ENCODE measurements around the gene CACNB2.

Gene CACNB2

GRCh38 chr10:18345308-18345707 is 205.1 kb downstream of the CACNB2 start:
- DNase-seq (ENCODE audit: insufficient read length, low spot score) (no peak), FAIRE-seq (no peak)
- no peak for TF ChIP-seq PAX5 (IDR thresholded peaks at IDR 0.05; ENCODE audit: insufficient read depth, low read length, severe bottlenecking)
- no peak for TF ChIP-seq POU2F2 (IDR thresholded peaks at IDR 0.05; ENCODE audit: low read depth, low read length)
- TF ChIP-seq TAF1 (IDR thresholded peaks at IDR 0.05; ENCODE audit: low read depth, low read length) = no peak
- no peak for TF ChIP-seq SPI1 (IDR thresholded peaks at IDR 0.05; ENCODE audit: low read depth, low read length)
- TF ChIP-seq POLR2A (IDR thresholded peaks at IDR 0.05; ENCODE audit: low read depth, low read length) = no peak
- no peak for TF ChIP-seq POLR2AphosphoS5 (IDR thresholded peaks at IDR 0.05; ENCODE audit: low read depth, low read length)

GRCh38 chr10:18350340-18350739 is 210.1 kb downstream of the CACNB2 start:
- no peak for DNase-seq (ENCODE audit: insufficient read length, low spot score)
- FAIRE-seq = no peak
- TF ChIP-seq POLR2AphosphoS5 (IDR thresholded peaks at IDR 0.05; ENCODE audit: low read depth, low read length) (no peak), TAF1 (IDR thresholded peaks at IDR 0.05; ENCODE audit: low read depth, low read length) (no peak), POLR2A (IDR thresholded peaks at IDR 0.05; ENCODE audit: low read depth, low read length) (no peak), POU2F2 (IDR thresholded peaks at IDR 0.05; ENCODE audit: low read depth, low read length) (no peak), SPI1 (IDR thresholded peaks at IDR 0.05; ENCODE audit: low read depth, low read length) (no peak), PAX5 (IDR thresholded peaks at IDR 0.05; ENCODE audit: insufficient read depth, low read length, severe bottlenecking) (no peak)

GRCh38 chr10:18351421-18351820 is 211.2 kb downstream of the CACNB2 start:
- DNase-seq (ENCODE audit: insufficient read length, low spot score) = no peak
- FAIRE-seq = no peak
- TF ChIP-seq PAX5 (IDR thresholded peaks at IDR 0.05; ENCODE audit: insufficient read depth, low read length, severe bottlenecking) = no peak
- no peak for TF ChIP-seq SPI1 (IDR thresholded peaks at IDR 0.05; ENCODE audit: low read depth, low read length)
- no peak for TF ChIP-seq TAF1 (IDR thresholded peaks at IDR 0.05; ENCODE audit: low read depth, low read length)
- no peak for TF ChIP-seq POLR2A (IDR thresholded peaks at IDR 0.05; ENCODE audit: low read depth, low read length)
- no peak for TF ChIP-seq POLR2AphosphoS5 (IDR thresholded peaks at IDR 0.05; ENCODE audit: low read depth, low read length)
- no peak for TF ChIP-seq POU2F2 (IDR thresholded peaks at IDR 0.05; ENCODE audit: low read depth, low read length)

GRCh38 chr10:18352175-18352574 is 212.0 kb downstream of the CACNB2 start:
- no peak for TF ChIP-seq POU2F2 (IDR thresholded peaks at IDR 0.05; ENCODE audit: low read depth, low read length)
- no peak for TF ChIP-seq TAF1 (IDR thresholded peaks at IDR 0.05; ENCODE audit: low read depth, low read length)
- no peak for TF ChIP-seq PAX5 (IDR thresholded peaks at IDR 0.05; ENCODE audit: insufficient read depth, low read length, severe bottlenecking)
- TF ChIP-seq SPI1 (IDR thresholded peaks at IDR 0.05; ENCODE audit: low read depth, low read length) = no peak
- TF ChIP-seq POLR2AphosphoS5 (IDR thresholded peaks at IDR 0.05; ENCODE audit: low read depth, low read length) = no peak
- no peak for TF ChIP-seq POLR2A (IDR thresholded peaks at IDR 0.05; ENCODE audit: low read depth, low read length)
- FAIRE-seq (no peak), DNase-seq (ENCODE audit: insufficient read length, low spot score) (no peak)

GRCh38 chr10:18359812-18360211 is 219.6 kb downstream of the CACNB2 start:
- no peak for DNase-seq (ENCODE audit: insufficient read length, low spot score)
- no peak for FAIRE-seq
- TF ChIP-seq TAF1 (IDR thresholded peaks at IDR 0.05; ENCODE audit: low read depth, low read length) (no peak), POU2F2 (IDR thresholded peaks at IDR 0.05; ENCODE audit: low read depth, low read length) (no peak), SPI1 (IDR thresholded peaks at IDR 0.05; ENCODE audit: low read depth, low read length) (no peak), POLR2A (IDR thresholded peaks at IDR 0.05; ENCODE audit: low read depth, low read length) (no peak), PAX5 (IDR thresholded peaks at IDR 0.05; ENCODE audit: insufficient read depth, low read length, severe bottlenecking) (no peak), POLR2AphosphoS5 (IDR thresholded peaks at IDR 0.05; ENCODE audit: low read depth, low read length) (no peak)

GRCh38 chr10:18362892-18363291 is 222.7 kb downstream of the CACNB2 start:
- no peak for FAIRE-seq
- TF ChIP-seq POLR2A (IDR thresholded peaks at IDR 0.05; ENCODE audit: low read depth, low read length) (no peak), TAF1 (IDR thresholded peaks at IDR 0.05; ENCODE audit: low read depth, low read length) (no peak), PAX5 (IDR thresholded peaks at IDR 0.05; ENCODE audit: insufficient read depth, low read length, severe bottlenecking) (no peak), SPI1 (IDR thresholded peaks at IDR 0.05; ENCODE audit: low read depth, low read length) (no peak), POLR2AphosphoS5 (IDR thresholded peaks at IDR 0.05; ENCODE audit: low read depth, low read length) (no peak), POU2F2 (IDR thresholded peaks at IDR 0.05; ENCODE audit: low read depth, low read length) (no peak)
- DNase-seq (ENCODE audit: insufficient read length, low spot score) = no peak

GRCh38 chr10:18364987-18365775 is 225.0 kb downstream of the CACNB2 start:
- TF ChIP-seq POLR2A (IDR thresholded peaks at IDR 0.05; ENCODE audit: low read depth, low read length) (no peak), SPI1 (IDR thresholded peaks at IDR 0.05; ENCODE audit: low read depth, low read length) (no peak), POU2F2 (IDR thresholded peaks at IDR 0.05; ENCODE audit: low read depth, low read length) (no peak), TAF1 (IDR thresholded peaks at IDR 0.05; ENCODE audit: low read depth, low read length) (no peak), POLR2AphosphoS5 (IDR thresholded peaks at IDR 0.05; ENCODE audit: low read depth, low read length) (no peak), PAX5 (IDR thresholded peaks at IDR 0.05; ENCODE audit: insufficient read depth, low read length, severe bottlenecking) (no peak)
- no peak for DNase-seq (ENCODE audit: insufficient read length, low spot score)
- no peak for FAIRE-seq

GRCh38 chr10:18367840-18368239 is 227.6 kb downstream of the CACNB2 start:
- no peak for DNase-seq (ENCODE audit: insufficient read length, low spot score)
- TF ChIP-seq PAX5 (IDR thresholded peaks at IDR 0.05; ENCODE audit: insufficient read depth, low read length, severe bottlenecking) (no peak), POU2F2 (IDR thresholded peaks at IDR 0.05; ENCODE audit: low read depth, low read length) (no peak), SPI1 (IDR thresholded peaks at IDR 0.05; ENCODE audit: low read depth, low read length) (no peak), POLR2A (IDR thresholded peaks at IDR 0.05; ENCODE audit: low read depth, low read length) (no peak), TAF1 (IDR thresholded peaks at IDR 0.05; ENCODE audit: low read depth, low read length) (no peak), POLR2AphosphoS5 (IDR thresholded peaks at IDR 0.05; ENCODE audit: low read depth, low read length) (no peak)
- no peak for FAIRE-seq

- FAIRE-seq (no peak), DNase-seq (ENCODE audit: insufficient read length, low spot score) (no peak)
- TF ChIP-seq POLR2A (IDR thresholded peaks at IDR 0.05; ENCODE audit: low read depth, low read length) (no peak), TAF1 (IDR thresholded peaks at IDR 0.05; ENCODE audit: low read depth, low read length) (no peak), POLR2AphosphoS5 (IDR thresholded peaks at IDR 0.05; ENCODE audit: low read depth, low read length) (no peak)
Measured at GRCh38 chr10:18368273-18368672, 228.0 kb downstream of the CACNB2 start.
